GM12892 (cell line): ENCODE data around the gene CHST8.

Experiments
- POLR2A ChIP-seq: IDR thresholded peaks from 2 replicates; pipeline ENCODE4 v1.6.1; 2011; ENCODE audit warnings: low read depth, low read length, control low read depth
- POLR2AphosphoS5 ChIP-seq: IDR thresholded peaks from 2 replicates; pipeline ENCODE4 v1.6.1; 2011; ENCODE audit warnings: low read depth, low read length, control low read depth
- TAF1 ChIP-seq: IDR thresholded peaks from 2 replicates; pipeline ENCODE4 v1.6.1; 2011; ENCODE audit warnings: low read depth, mild to moderate bottlenecking, control low read depth, low read length, borderline replicate concordance

DNA sequence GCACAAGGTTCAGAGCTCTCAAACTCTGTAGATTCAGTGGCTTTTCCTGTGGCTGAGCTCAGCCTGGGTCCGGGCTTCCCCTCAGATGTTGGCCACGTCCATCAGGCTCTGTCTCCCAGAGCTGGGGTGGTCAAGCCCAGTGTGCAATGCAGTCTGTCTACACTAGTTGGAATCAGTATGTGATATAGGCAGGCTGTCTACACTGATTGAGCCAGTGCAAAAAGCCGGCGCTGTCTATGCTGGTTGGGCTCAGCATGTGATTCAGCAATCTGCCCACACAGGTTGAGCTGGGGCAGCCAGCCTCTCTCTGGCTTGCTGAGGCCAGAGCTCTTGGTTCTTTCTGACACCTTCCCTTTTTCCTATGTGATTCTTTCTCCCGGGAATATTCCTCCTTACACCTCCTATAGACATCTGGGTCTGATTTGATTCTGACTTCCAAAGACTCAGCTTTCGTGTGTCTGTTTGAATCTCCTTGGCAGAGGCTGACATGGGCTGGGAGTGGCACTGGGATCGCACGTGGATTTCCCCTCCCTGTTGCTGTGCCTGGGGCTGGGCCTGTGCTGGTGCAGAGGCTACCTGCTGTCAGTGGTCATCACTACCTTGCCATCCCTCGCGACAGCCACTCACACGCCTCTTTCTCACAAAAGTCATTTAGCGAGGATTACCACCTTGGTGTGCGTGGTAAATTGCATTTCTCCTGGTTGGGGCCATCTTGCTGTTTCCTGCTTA is 9.3 kb downstream of the CHST8 start:
- TF ChIP-seq POLR2A = no peak
- TF ChIP-seq POLR2AphosphoS5 = no peak
- TF ChIP-seq TAF1 = no peak
